DOHH2 (cell line): Measurements from ENCODE around the gene FOXN4.

Source experiments
- H3F3A ChIP-seq: fragments of 200-600 bp; sonication (generic), shearing (Covaris generic); 2 replicates; pipeline ENCODE4 v1.6.0; 2016; ENCODE audit warnings: antibody characterized with exemption, mild to moderate bottlenecking; ENCODE audit not compliant: control insufficient read depth, insufficient read depth
- H3K27ac ChIP-seq: fragments of 200-600 bp; sonication (generic); 2 replicates; pipeline ENCODE4 v1.5.1; 2014; ENCODE audit warnings: low read depth, mild to moderate bottlenecking, low read length, moderate library complexity
- H3K27me3 ChIP-seq: fragments of 200-600 bp; sonication (generic); 2 replicates; pipeline ENCODE4 v1.6.1; 2014; ENCODE audit warnings: mild to moderate bottlenecking, low read length, mixed read lengths; ENCODE audit not compliant: control insufficient read depth
- H3K36me3 ChIP-seq: fragments of 200-600 bp; sonication (generic); 2 replicates; pipeline ENCODE4 v1.6.1; 2014; ENCODE audit warnings: mild to moderate bottlenecking, low read length, moderate library complexity, mixed read lengths; ENCODE audit not compliant: control insufficient read depth
- H3K4me1 ChIP-seq: fragments of 200-600 bp; sonication (generic); 2 replicates; pipeline ENCODE4 v1.6.1; 2014; ENCODE audit warnings: mild to moderate bottlenecking, low read length, mixed read lengths; ENCODE audit not compliant: control insufficient read depth
- H3K4me2 ChIP-seq: fragments of 200-600 bp; sonication (generic); 2 replicates; pipeline ENCODE4 v1.6.0; 2014; ENCODE audit warnings: mild to moderate bottlenecking, low read length, moderate library complexity
- H3K4me3 ChIP-seq: fragments of 200-600 bp; sonication (generic); 2 replicates; pipeline ENCODE4 v1.5.1; 2014; ENCODE audit warnings: mild to moderate bottlenecking, low read length, mixed read lengths
- H3K79me2 ChIP-seq: fragments of 200-600 bp; sonication (generic); 2 replicates; pipeline ENCODE4 v1.6.1; 2014; ENCODE audit warnings: mild to moderate bottlenecking, low read length, mixed read lengths; ENCODE audit not compliant: control insufficient read depth
- H3K9me2 ChIP-seq: fragments of 200-600 bp; sonication (generic); replicated peaks from 2 replicates; pipeline ENCODE4 v1.6.1; 2014; ENCODE audit warnings: mild to moderate bottlenecking, low read length, mixed read lengths; ENCODE audit not compliant: control insufficient read depth
- H3K9me3 ChIP-seq: fragments of 200-600 bp; sonication (generic); 2 replicates; pipeline ENCODE4 v1.6.1; 2014; ENCODE audit warnings: antibody characterized with exemption, low read length, mixed read lengths; ENCODE audit not compliant: control insufficient read depth, insufficient read depth
- H4K20me1 ChIP-seq: fragments of 200-600 bp; sonication (generic); 2 replicates; pipeline ENCODE4 v1.6.0; 2014; ENCODE audit warnings: low read depth, mild to moderate bottlenecking, antibody characterized with exemption, low read length, moderate library complexity; ENCODE audit not compliant: control insufficient read depth, insufficient read depth
- EZH2phosphoT487 ChIP-seq: fragments of 200-600 bp; sonication (generic); IDR thresholded peaks from 2 replicates; pipeline ENCODE4 v1.6.1; 2017; ENCODE audit warnings: borderline replicate concordance, mild to moderate bottlenecking, antibody characterized with exemption, low read length, moderate library complexity, mixed read lengths
- TF ChIP-seq, protein P1 (sequence below): fragments of 200-600 bp; sonication (generic); IDR thresholded peaks from one replicate; pipeline ENCODE4 v1.5.1; 2014; ENCODE audit warnings: antibody characterized with exemption, mild to moderate bottlenecking, low read depth, low read length; ENCODE audit not compliant: poor library complexity, severe bottlenecking

Gene FOXN4

DNA sequence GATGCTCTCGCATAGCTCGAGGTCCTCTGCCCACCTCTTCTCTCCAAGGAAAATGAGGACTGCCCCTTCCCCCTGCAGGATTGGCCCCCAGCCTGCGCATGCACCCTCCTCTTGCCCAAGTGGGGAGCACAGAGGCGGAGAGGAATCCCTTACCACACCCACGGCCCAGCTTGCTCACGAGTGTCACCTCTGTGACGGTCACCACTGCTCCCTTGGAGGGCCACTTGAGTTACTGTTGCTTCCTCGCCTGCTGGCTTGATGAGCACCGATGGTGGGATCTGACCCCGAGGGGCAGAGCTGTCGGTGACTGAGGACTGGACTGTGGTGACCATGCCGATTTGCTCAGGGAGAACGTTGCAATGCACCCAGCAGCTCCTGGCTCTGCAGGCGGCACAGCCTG, 41.7 kb downstream of the FOXN4 start:
- Histone ChIP-seq H3K36me3 (no peaks in the 10 kb centered on the region), H3K27ac (no peak overlapping the region), H3K79me2 (no peaks in the 10 kb centered on the region), H3K9me3 (no peaks in the 10 kb centered on the region), H3K4me1 (no peaks in the 10 kb centered on the region), H3K9me2 (no peaks in the 10 kb centered on the region), H3K4me2 (no peak overlapping the region), H4K20me1 (no peaks in the 10 kb centered on the region), H3K4me3 (no peak overlapping the region), H3F3A (no peaks in the 10 kb centered on the region), H3K27me3 (no peaks in the 10 kb centered on the region)
- TF ChIP-seq, protein P1, sequence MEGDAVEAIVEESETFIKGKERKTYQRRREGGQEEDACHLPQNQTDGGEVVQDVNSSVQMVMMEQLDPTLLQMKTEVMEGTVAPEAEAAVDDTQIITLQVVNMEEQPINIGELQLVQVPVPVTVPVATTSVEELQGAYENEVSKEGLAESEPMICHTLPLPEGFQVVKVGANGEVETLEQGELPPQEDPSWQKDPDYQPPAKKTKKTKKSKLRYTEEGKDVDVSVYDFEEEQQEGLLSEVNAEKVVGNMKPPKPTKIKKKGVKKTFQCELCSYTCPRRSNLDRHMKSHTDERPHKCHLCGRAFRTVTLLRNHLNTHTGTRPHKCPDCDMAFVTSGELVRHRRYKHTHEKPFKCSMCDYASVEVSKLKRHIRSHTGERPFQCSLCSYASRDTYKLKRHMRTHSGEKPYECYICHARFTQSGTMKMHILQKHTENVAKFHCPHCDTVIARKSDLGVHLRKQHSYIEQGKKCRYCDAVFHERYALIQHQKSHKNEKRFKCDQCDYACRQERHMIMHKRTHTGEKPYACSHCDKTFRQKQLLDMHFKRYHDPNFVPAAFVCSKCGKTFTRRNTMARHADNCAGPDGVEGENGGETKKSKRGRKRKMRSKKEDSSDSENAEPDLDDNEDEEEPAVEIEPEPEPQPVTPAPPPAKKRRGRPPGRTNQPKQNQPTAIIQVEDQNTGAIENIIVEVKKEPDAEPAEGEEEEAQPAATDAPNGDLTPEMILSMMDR: no peak
- no peak for TF ChIP-seq EZH2phosphoT487

DNA sequence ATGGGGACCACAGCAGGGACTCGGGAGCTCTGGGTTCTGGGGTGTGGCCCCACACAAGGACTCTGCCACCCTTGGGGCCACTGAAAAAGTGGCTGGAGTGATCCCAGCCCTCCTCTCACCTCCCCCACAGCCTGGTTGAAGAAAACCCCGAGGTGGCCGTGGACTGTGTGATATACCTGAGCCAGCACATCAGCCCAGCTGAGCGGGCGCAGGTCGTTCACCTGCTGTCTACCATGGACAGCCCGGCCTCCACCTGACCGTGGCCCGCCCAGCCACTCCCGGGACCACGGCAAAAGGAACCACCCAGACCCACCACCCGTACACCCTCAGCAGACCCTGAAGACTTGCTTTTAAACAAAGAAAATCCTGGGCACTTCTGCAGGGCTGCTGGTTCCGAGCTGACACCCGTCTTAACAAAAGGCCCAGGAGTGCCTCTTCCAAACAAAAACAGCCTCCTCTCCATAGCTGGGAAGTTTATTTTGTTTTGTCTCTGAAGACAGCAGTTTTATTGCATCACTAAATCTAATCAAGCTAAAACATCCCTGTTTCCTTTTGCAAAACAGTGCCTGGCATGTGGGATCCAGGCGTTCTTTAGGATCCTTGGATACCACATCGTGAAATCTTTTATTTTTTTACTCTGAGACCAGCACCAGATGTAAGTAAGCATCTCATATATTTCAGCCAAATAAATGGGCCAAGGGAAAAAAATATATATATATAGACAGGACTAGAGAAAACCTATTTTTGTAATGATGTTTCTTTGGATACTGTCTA, 42.8 kb downstream of the FOXN4 start:
- no peaks in the 10 kb centered on the region for H3K27me3 ChIP-seq
- H3K9me2 ChIP-seq: no peaks in the 10 kb centered on the region
- H3F3A ChIP-seq: no peaks in the 10 kb centered on the region
- H3K9me3 ChIP-seq: no peaks in the 10 kb centered on the region
- H3K36me3 ChIP-seq: no peaks in the 10 kb centered on the region
- no peaks in the 10 kb centered on the region for H3K4me1 ChIP-seq
- no peak overlapping the region for H3K4me2 ChIP-seq
- TF ChIP-seq, protein P1: no peak
- TF ChIP-seq EZH2phosphoT487: no peak
- H3K79me2 ChIP-seq: no peaks in the 10 kb centered on the region
- no peaks in the 10 kb centered on the region for H4K20me1 ChIP-seq
- no peak overlapping the region for H3K27ac ChIP-seq
- no peak overlapping the region for H3K4me3 ChIP-seq

DNA sequence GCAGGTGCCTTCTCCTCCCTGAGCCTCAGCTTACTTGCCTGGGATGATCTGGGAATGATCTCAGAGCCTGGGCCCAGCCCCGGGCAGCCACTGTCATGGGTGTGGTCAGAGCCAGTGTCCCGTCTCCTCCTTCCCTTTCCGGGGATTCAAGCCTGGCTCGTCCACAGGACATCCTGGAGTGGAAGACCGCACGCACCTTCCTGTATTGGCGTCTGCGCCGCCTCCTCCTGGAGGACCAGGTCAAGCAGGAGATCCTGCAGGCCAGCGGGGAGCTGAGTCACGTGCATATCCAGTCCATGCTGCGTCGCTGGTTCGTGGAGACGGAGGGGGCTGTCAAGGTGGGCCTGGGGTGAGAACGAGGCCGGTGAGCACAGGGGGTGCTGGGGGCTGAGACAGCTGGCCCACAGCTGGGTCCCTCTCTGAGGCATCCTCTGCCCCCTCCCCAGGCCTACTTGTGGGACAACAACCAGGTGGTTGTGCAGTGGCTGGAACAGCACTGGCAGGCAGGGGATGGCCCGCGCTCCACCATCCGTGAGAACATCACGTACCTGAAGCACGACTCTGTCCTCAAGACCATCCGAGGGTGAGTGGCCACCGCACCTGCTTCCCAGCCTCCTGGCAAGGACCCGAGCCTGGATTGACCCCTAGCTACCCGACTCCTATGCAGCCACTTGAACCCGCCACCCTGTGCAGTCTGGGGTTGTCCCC, 44.0 kb downstream of the FOXN4 start:
- TF ChIP-seq, protein P1: no peak
- no peak for TF ChIP-seq EZH2phosphoT487
- Histone ChIP-seq H3K4me1 (no peaks in the 10 kb centered on the region), H4K20me1 (no peaks in the 10 kb centered on the region), H3K27me3 (no peaks in the 10 kb centered on the region), H3K36me3 (no peaks in the 10 kb centered on the region), H3K4me2 (no peak overlapping the region), H3K9me2 (no peaks in the 10 kb centered on the region), H3K27ac (no peak overlapping the region), H3K79me2 (no peaks in the 10 kb centered on the region), H3F3A (no peaks in the 10 kb centered on the region), H3K4me3 (no peak overlapping the region), H3K9me3 (no peaks in the 10 kb centered on the region)
